ENCODE measurements around the gene KLLN.

The KLLN gene

DNA sequence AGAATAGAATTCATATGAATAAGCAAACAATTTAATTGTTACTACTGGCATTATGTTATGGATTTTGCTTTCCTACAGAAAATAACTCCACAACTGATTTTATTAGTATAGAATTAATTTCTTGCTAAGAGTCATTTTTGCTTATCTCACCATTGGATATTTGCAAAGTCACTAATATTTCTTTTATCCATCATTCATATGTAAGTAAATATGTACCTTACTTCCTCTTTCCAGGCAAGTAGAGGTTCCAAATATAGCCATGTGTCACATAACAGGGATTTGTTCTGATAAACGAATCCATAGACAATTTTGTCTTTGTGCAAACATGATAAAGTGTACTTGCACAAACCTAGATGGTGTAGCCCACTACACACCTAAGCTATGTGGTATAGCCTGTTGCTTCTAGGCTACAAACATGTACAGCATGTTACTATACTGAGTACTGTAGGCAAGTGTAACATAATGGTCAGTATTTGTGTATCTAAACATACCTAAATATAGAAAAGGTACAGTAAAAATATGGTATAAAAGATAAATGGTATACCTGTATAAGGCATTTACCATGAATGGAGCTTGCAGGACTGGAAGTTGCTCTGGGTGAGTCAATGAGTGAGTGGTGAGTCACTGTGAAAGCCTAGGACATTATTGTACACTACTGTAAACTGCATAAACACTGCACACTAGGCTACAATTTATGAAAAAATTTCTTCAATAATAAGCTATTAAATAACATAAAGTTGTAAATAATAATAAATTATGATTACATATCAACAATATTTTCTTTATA is 18.3 kb downstream of the KLLN start:
- no peak for TF ChIP-seq CTCF (IDR thresholded peaks at IDR 0.05; ENCODE audit: insufficient read depth, low read length, missing control alignments)
- DNase-seq (ENCODE audit: low read depth, low spot score): no peak
- POLR2A ChIA-PET: interaction anchor here (1.0 kb wide), 1 partner anchor 17 kb away, joined by 6 read pairs; no protein-coding TSS in a partner anchor
- CTCF ChIA-PET: interaction anchor here (1.0 to 22.0 kb wide), 4 partner anchors 15 to 708 kb away, joined by 3 to 304 read pairs (median 45); partner anchors contain the start of genes KLLN and PTEN
- H3K4me3 ChIP-seq (ENCODE audit: low read depth, low read length): no peak overlapping the region

GRCh38 chr10:87843714-87844113 is 19.6 kb downstream of the KLLN start:
- POLR2A ChIA-PET: no interaction called here
- no peak for DNase-seq (ENCODE audit: low read depth, low spot score)
- CTCF ChIA-PET: interaction anchor here (1.4 kb wide), 1 partner anchor 18 kb away, joined by 3 read pairs; no protein-coding TSS in a partner anchor
- H3K4me3 ChIP-seq (ENCODE audit: low read depth, low read length): no peak overlapping the region
- TF ChIP-seq CTCF (IDR thresholded peaks at IDR 0.05; ENCODE audit: insufficient read depth, low read length, missing control alignments): no peak

DNA sequence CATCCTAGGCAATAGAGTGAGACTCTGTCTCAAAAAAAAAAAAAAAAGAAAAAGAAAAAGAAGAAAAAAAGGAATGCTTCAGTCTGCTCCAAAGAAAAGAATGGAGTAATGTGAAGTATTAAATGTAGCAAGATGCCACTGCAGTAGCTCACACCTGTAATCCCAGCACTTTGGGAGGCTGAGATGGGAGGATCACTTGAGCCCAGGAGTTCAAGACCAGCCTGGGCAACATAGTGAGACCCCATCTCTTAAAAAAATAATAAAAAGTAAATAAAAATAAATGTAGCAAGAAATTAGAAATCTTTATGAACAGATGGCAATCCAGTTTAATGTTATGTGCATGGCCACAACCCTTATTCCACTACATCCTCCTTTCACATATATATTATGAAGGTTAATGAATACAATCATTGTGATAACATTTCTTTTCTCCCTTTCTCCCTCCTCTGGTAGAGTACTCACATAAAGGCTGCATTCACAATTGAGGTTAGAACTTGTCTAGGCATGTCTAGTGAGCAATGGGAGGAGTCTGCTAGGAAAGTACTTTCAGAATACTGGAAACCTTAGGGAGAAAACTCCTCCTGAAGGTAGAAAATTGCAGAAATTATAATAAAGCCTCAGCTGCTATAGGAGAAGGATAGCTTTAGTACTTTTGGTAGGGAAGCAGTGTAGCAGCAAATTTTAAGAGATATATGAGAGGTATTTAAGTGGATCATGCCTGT is 20.4 kb downstream of the KLLN start:
- DNase-seq (ENCODE audit: low read depth, low spot score): no peak
- POLR2A ChIA-PET: no interaction called here
- TF ChIP-seq CTCF (IDR thresholded peaks at IDR 0.05; ENCODE audit: insufficient read depth, low read length, missing control alignments): no peak
- no peak overlapping the region for H3K4me3 ChIP-seq (ENCODE audit: low read depth, low read length)
- CTCF ChIA-PET: interaction anchor here (1.2 to 1.7 kb wide), 3 partner anchors 19 to 711 kb away, joined by 3 to 4 read pairs (median 3); no protein-coding TSS in a partner anchor

- CTCF ChIA-PET: interaction anchor here (1.0 to 1.7 kb wide), 5 partner anchors 8 to 711 kb away, joined by 3 to 4 read pairs (median 4); no protein-coding TSS in a partner anchor
- POLR2A ChIA-PET: no interaction called here
- no peak for TF ChIP-seq CTCF (IDR thresholded peaks at IDR 0.05; ENCODE audit: insufficient read depth, low read length, missing control alignments)
- H3K4me3 ChIP-seq (ENCODE audit: low read depth, low read length): no peak overlapping the region
- DNase-seq (ENCODE audit: low read depth, low spot score): no peak
Measured at GRCh38 chr10:87842220-87842641, 21.1 kb downstream of the KLLN start.

GRCh38 chr10:87841186-87841585 is 22.1 kb downstream of the KLLN start:
- no peak for TF ChIP-seq CTCF (IDR thresholded peaks at IDR 0.05; ENCODE audit: insufficient read depth, low read length, missing control alignments)
- ChIA-PET CTCF (interaction anchor here (1.0 to 1.7 kb wide), 4 partner anchors 9 to 712 kb away, joined by 3 to 4 read pairs (median 4); no protein-coding TSS in a partner anchor), POLR2A (no interaction called here)
- H3K4me3 ChIP-seq (ENCODE audit: low read depth, low read length): no peak overlapping the region
- DNase-seq (ENCODE audit: low read depth, low spot score): no peak

DNA sequence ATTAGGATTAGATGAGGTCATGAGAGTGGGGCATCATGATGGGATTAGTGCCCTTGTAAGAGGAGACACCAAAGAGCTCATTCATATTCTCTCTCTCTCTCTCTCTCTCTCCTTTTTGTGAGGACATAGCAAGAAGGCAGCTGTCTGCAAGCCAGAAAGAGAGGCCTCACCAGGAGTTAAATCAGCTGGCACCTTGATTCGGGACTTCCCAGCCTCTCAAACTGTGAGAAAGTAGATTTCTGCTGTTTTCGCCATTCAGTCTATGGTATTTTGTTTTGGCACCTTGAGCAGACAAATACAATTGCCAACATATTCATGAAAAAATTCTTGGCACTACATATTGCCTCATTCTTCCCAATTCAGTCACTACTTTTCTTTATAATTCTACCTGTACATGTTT is 24.7 kb downstream of the KLLN start:
- no peak overlapping the region for H3K4me3 ChIP-seq (ENCODE audit: low read depth, low read length)
- no peak for TF ChIP-seq CTCF (IDR thresholded peaks at IDR 0.05; ENCODE audit: insufficient read depth, low read length, missing control alignments)
- ChIA-PET POLR2A (no interaction called here), CTCF (interaction anchor here (0.8 to 1.5 kb wide), 3 partner anchors 10 to 24 kb away, joined by 3 to 4 read pairs (median 3); no protein-coding TSS in a partner anchor)
- no peak for DNase-seq (ENCODE audit: low read depth, low spot score)
